Fibroblast of mammary gland (primary cell): ENCODE results near the gene FAM149B1.

Source experiments
- DNase-seq: peaks from one replicate; pipeline ENCODE4 v3.0.0-alpha.2; 2010; ENCODE audit warnings: low read depth
- H3K4me3 ChIP-seq: 2 replicates; pipeline ENCODE4 v1.5.1; 2011; ENCODE audit warnings: low read depth, mild to moderate bottlenecking, low read length, moderate library complexity; ENCODE audit not compliant: control insufficient read depth
- CTCF ChIP-seq: conservative IDR thresholded peaks from 2 replicates; pipeline ENCODE4 v1.5.1; 2011; ENCODE audit warnings: low read depth, low read length, inconsistent platforms; ENCODE audit not compliant: control insufficient read depth, insufficient read depth

The FAM149B1 gene

GRCh38 chr10:73169320-73169719 lies 1.4 kb downstream of the FAM149B1 start:
- no peak for DNase-seq
- no peak for TF ChIP-seq CTCF
- H3K4me3 ChIP-seq: no peak overlapping the region

GRCh38 chr10:73172867-73173266 lies 4.9 kb downstream of the FAM149B1 start:
- DNase-seq: no peak
- no peak overlapping the region for H3K4me3 ChIP-seq
- TF ChIP-seq CTCF: no peak

GRCh38 chr10:73174148-73174925 lies 6.4 kb downstream of the FAM149B1 start:
- TF ChIP-seq CTCF: no peak
- H3K4me3 ChIP-seq: no peak overlapping the region
- DNase-seq: no peak

GRCh38 chr10:73182568-73182967 lies 14.6 kb downstream of the FAM149B1 start:
- peak; percentile 16 for DNase-seq
- H3K4me3 ChIP-seq: no peak overlapping the region
- TF ChIP-seq CTCF: no peak

- TF ChIP-seq CTCF: no peak
- H3K4me3 ChIP-seq: no peak overlapping the region
- peak; percentile 86 for DNase-seq
Observed at GRCh38 chr10:73183667-73184281, 15.9 kb downstream of the FAM149B1 start.

GRCh38 chr10:73186266-73186665 lies 18.3 kb downstream of the FAM149B1 start:
- no peak for DNase-seq
- no peak overlapping the region for H3K4me3 ChIP-seq
- TF ChIP-seq CTCF: no peak
